ENCODE results near the gene ENTPD3. TPM values are rescaled to one million over a fixed set of nuclear protein-coding genes. Genes with fewer than 3 reads are reported as not detected.

The ENTPD3 gene
- total RNA-seq, 1 experiment from 2014 or later: not detected

DNA sequence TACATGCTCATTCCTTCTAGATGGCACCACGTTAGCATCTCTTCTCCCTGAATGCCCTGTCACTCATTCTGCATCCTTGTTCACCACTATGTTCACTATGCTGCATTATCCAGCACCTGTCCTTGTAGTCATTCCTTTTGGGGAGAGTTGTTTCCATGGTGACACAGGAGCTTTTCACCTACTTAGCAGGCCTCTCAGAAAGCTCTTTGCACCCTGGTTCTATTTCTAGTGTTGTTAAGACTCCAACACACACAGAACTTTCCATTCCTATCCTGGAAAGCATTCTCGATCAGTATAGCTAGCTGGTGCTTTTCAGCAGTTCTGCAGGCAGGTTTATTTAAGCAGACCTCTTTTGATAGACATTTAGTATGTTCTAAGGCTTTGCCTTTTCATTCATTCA lies 63.5 kb downstream of the ENTPD3 start:
- Histone ChIP-seq H4K5ac (ENCODE audit: insufficient read length, low read depth, low read length) (no peak overlapping the region), H2BK20ac (ENCODE audit: low read depth, low read length, poor library complexity, severe bottlenecking) (no peak overlapping the region)
- H3K27ac Mint-ChIP-seq: no peak overlapping the region

More for the DNA sequence above, 63.5 kb downstream of the ENTPD3 start:
- Histone ChIP-seq H3K14ac (ENCODE audit: insufficient read depth, low read length) (no peak overlapping the region), H4K91ac (ENCODE audit: insufficient read length, low read depth, low read length) (no peak overlapping the region), H3K79me2 (ENCODE audit: insufficient read depth, low read length) (no peaks in the 10 kb centered on the region), H3K9me3 (ENCODE audit: control insufficient read depth, low read depth, low read length) (no peaks in the 10 kb centered on the region), H4K20me1 (ENCODE audit: control insufficient read depth, insufficient read depth, insufficient read length) (no peaks in the 10 kb centered on the region), H2BK15ac (ENCODE audit: low read depth, low read length) (no peak overlapping the region), H3K18ac (ENCODE audit: insufficient read length, low read depth, low read length) (no peak overlapping the region), H3K27me3 (ENCODE audit: insufficient read depth, low read length) (no peaks in the 10 kb centered on the region), H3T11ph (ENCODE audit: low read length) (no peak overlapping the region), H4K8ac (replicated peaks; ENCODE audit: insufficient read length, low read depth, low read length) (no peak overlapping the region), H3K4me1 (ENCODE audit: insufficient read depth, low read length) (0 out of 2 replicates have a peak, but pooled peaks cover 2% of the 10 kb centered on the region), H3K79me1 (ENCODE audit: insufficient read depth, low read depth, low read length, poor library complexity, severe bottlenecking) (no peaks in the 10 kb centered on the region), H3K23me2 (ENCODE audit: insufficient read length, low read depth, low read length, poor library complexity, severe bottlenecking) (peaks cover 9% of the 10 kb centered on the region), H3K56ac (ENCODE audit: insufficient read length, low read depth, low read length) (no peak overlapping the region), H3K27ac (ENCODE audit: insufficient read length, low read depth, low read length) (no peak overlapping the region), H3K9ac (ENCODE audit: extremely low read depth, insufficient read length, low read length) (no peak overlapping the region), H2AK5ac (ENCODE audit: insufficient read length, low read length) (no peak overlapping the region), H2BK120ac (ENCODE audit: low read depth, low read length, poor library complexity, severe bottlenecking) (no peak overlapping the region), H2BK12ac (ENCODE audit: insufficient read length, low read depth, low read length) (no peak overlapping the region), H3K4ac (ENCODE audit: low read depth, low read length) (no peak overlapping the region), H3K23ac (ENCODE audit: insufficient read length, low read depth, low read length) (no peak overlapping the region), H2AFZ (ENCODE audit: low read length) (no peak overlapping the region), H2BK5ac (ENCODE audit: insufficient read length, low read length) (no peak overlapping the region), H3K4me2 (ENCODE audit: insufficient read depth, insufficient read length, low read length) (no peak overlapping the region)
- Mint-ChIP-seq H3K36me3 (ENCODE audit: insufficient read depth in 1 of 3, low read depth in 3 of 3) (no peaks in the 10 kb centered on the region), H3K4me1 (peaks cover 15 to 16% of the 10 kb centered on the region in 2 experiments), H3K4me3 (no peak overlapping the region), H3K9me3 (no peaks in the 10 kb centered on the region), H3K27me3 (ENCODE audit: low read depth) (peaks cover 3% of the 10 kb centered on the region; the same call in 1 of the 2 replicates)
- WGBS (ENCODE audit: extremely low coverage, insufficient read length, low lambda C conversion rate): no CpG with 5 or more reads among the region's 2 CpGs
- TF ChIP-seq, protein P1, sequence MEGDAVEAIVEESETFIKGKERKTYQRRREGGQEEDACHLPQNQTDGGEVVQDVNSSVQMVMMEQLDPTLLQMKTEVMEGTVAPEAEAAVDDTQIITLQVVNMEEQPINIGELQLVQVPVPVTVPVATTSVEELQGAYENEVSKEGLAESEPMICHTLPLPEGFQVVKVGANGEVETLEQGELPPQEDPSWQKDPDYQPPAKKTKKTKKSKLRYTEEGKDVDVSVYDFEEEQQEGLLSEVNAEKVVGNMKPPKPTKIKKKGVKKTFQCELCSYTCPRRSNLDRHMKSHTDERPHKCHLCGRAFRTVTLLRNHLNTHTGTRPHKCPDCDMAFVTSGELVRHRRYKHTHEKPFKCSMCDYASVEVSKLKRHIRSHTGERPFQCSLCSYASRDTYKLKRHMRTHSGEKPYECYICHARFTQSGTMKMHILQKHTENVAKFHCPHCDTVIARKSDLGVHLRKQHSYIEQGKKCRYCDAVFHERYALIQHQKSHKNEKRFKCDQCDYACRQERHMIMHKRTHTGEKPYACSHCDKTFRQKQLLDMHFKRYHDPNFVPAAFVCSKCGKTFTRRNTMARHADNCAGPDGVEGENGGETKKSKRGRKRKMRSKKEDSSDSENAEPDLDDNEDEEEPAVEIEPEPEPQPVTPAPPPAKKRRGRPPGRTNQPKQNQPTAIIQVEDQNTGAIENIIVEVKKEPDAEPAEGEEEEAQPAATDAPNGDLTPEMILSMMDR (conservative IDR thresholded peaks at IDR 0.05): no peak
- no peak for DNase-seq

Measured in H9 (cell line).